ENCODE results near the gene HECTD4. TPM values are rescaled to one million over a fixed set of nuclear protein-coding genes. Genes with fewer than 3 reads are reported as not detected.

The HECTD4 gene
- polyA plus RNA-seq, 1 donor from 2014 or later, result 15.8 TPM

- Histone ChIP-seq H3K27me3 (ENCODE audit: insufficient read depth, low read depth, low read length) (no peaks in the 10 kb centered on the region), H3K4me3 (ENCODE audit: low read length) (no peak overlapping the region), H3K9ac (ENCODE audit: low read length) (no peak overlapping the region), H3K4me2 (ENCODE audit: low read length) (no peak overlapping the region), H2AFZ (ENCODE audit: low read depth, low read length) (no peak overlapping the region), H3K27ac (ENCODE audit: low read length) (no peak overlapping the region), H3K36me3 (ENCODE audit: insufficient read depth, low read length) (no peaks in the 10 kb centered on the region), H3K9me3 (ENCODE audit: low read length) (no peaks in the 10 kb centered on the region), H4K20me1 (ENCODE audit: insufficient read depth) (no peaks in the 10 kb centered on the region), H3K79me2 (replicated peaks; ENCODE audit: insufficient read depth, low read length) (peaks cover 79% of the 10 kb centered on the region), H3K9me2 (ENCODE audit: insufficient read depth, low read length) (no peaks in the 10 kb centered on the region), H3F3A (ENCODE audit: insufficient read depth, low read length, poor library complexity, severe bottlenecking) (no peaks in the 10 kb centered on the region)
- no peak for TF ChIP-seq RAD21 (conservative IDR thresholded peaks at IDR 0.05)
- TF ChIP-seq EZH2 (IDR thresholded peaks at IDR 0.05; ENCODE audit: borderline replicate concordance, insufficient read depth, low read length, poor library complexity, severe bottlenecking), result no peak
- no peak for TF ChIP-seq TAF1 (IDR thresholded peaks at IDR 0.05; ENCODE audit: low read depth)
- TF ChIP-seq EP300 (conservative IDR thresholded peaks at IDR 0.05; ENCODE audit: poor library complexity, severe bottlenecking), result no peak
- TF ChIP-seq SMC3 (conservative IDR thresholded peaks at IDR 0.05; ENCODE audit: poor library complexity), result no peak
- no peak for TF ChIP-seq POLR2AphosphoS5 (IDR thresholded peaks at IDR 0.05)
- no peak for TF ChIP-seq MXI1 (conservative IDR thresholded peaks at IDR 0.05; ENCODE audit: poor library complexity, severe bottlenecking)
- no peak for TF ChIP-seq CTCF (IDR thresholded peaks at IDR 0.05; ENCODE audit: poor library complexity, severe bottlenecking)
- TF ChIP-seq REST (IDR thresholded peaks at IDR 0.05; ENCODE audit: borderline replicate concordance), result no peak
Observed at GRCh38 chr12:112370868-112371510, 11.2 kb downstream of the HECTD4 start.

GRCh38 chr12:112370199-112370598, 12.0 kb downstream of the HECTD4 start:
- H3K79me2 ChIP-seq (replicated peaks; ENCODE audit: insufficient read depth, low read length), result peaks cover 79% of the 10 kb centered on the region
- no peak overlapping the region for H3K27ac ChIP-seq (ENCODE audit: low read length)
- no peak overlapping the region for H3K4me2 ChIP-seq (ENCODE audit: low read length)
- no peak for TF ChIP-seq EP300 (conservative IDR thresholded peaks at IDR 0.05; ENCODE audit: poor library complexity, severe bottlenecking)
- TF ChIP-seq SMC3 (conservative IDR thresholded peaks at IDR 0.05; ENCODE audit: poor library complexity), result no peak
- TF ChIP-seq POLR2AphosphoS5 (IDR thresholded peaks at IDR 0.05), result no peak
- TF ChIP-seq CTCF (IDR thresholded peaks at IDR 0.05; ENCODE audit: poor library complexity, severe bottlenecking), result no peak
- no peak for TF ChIP-seq REST (IDR thresholded peaks at IDR 0.05; ENCODE audit: borderline replicate concordance)
- TF ChIP-seq EZH2 (IDR thresholded peaks at IDR 0.05; ENCODE audit: borderline replicate concordance, insufficient read depth, low read length, poor library complexity, severe bottlenecking), result no peak
- TF ChIP-seq MXI1 (conservative IDR thresholded peaks at IDR 0.05; ENCODE audit: poor library complexity, severe bottlenecking), result no peak
- no peak for TF ChIP-seq RAD21 (conservative IDR thresholded peaks at IDR 0.05)
- TF ChIP-seq TAF1 (IDR thresholded peaks at IDR 0.05; ENCODE audit: low read depth), result no peak
- no peaks in the 10 kb centered on the region for H3K9me2 ChIP-seq (ENCODE audit: insufficient read depth, low read length)
- no peaks in the 10 kb centered on the region for H3F3A ChIP-seq (ENCODE audit: insufficient read depth, low read length, poor library complexity, severe bottlenecking)
- H3K4me3 ChIP-seq (ENCODE audit: low read length), result no peak overlapping the region
- H4K20me1 ChIP-seq (ENCODE audit: insufficient read depth), result no peaks in the 10 kb centered on the region
- H3K36me3 ChIP-seq (ENCODE audit: insufficient read depth, low read length), result no peaks in the 10 kb centered on the region
- no peak overlapping the region for H3K9ac ChIP-seq (ENCODE audit: low read length)
- no peaks in the 10 kb centered on the region for H3K27me3 ChIP-seq (ENCODE audit: insufficient read depth, low read depth, low read length)
- H3K9me3 ChIP-seq (ENCODE audit: low read length), result no peaks in the 10 kb centered on the region
- H2AFZ ChIP-seq (ENCODE audit: low read depth, low read length), result no peak overlapping the region

Measured in neural cell (in vitro differentiated cells).